Suppressor macrophage treated with lipopolysaccharide for 4 hours (primary cell): ENCODE results near the gene GALNS.
"Not testable (repeated sequence)": the region's sequence is repeated elsewhere in the genome, so short reads cannot be mapped to it uniquely, and the experiment has no call there.

Experiments used
- DNase-seq: peaks from one replicate; pipeline ENCODE4 v3.0.0-alpha.2; 2020

GALNS gene

GRCh38 chr16:88834670-88835069 lies 22.1 kb downstream of the GALNS start:
- no peak for DNase-seq

- no peak for DNase-seq
These were observed 23.7 kb downstream of the GALNS start for GRCh38 chr16:88833086-88833485.

GRCh38 chr16:88831838-88832237 lies 24.9 kb downstream of the GALNS start:
- DNase-seq: no peak

- no peak for DNase-seq
These were observed 26.0 kb downstream of the GALNS start for GRCh38 chr16:88830783-88831182.

- DNase-seq: no peak
These were observed 26.5 kb downstream of the GALNS start for GRCh38 chr16:88830258-88830657.

GRCh38 chr16:88828711-88829110 lies 28.0 kb downstream of the GALNS start:
- DNase-seq: no peak

- DNase-seq: no peak
These were observed 29.0 kb downstream of the GALNS start for GRCh38 chr16:88827727-88828126.

GRCh38 chr16:88826070-88826840 lies 30.5 kb downstream of the GALNS start:
- DNase-seq: no peak

GRCh38 chr16:88825146-88825545 lies 31.6 kb downstream of the GALNS start:
- DNase-seq: no peak

- no peak for DNase-seq
These were observed 32.3 kb downstream of the GALNS start for GRCh38 chr16:88824256-88825077.

- DNase-seq: not testable (repeated sequence)
These were observed 33.1 kb downstream of the GALNS start for GRCh38 chr16:88823646-88824045.

- no peak for DNase-seq
These were observed 34.3 kb downstream of the GALNS start for GRCh38 chr16:88822281-88823040.

GRCh38 chr16:88821168-88821850 lies 35.4 kb downstream of the GALNS start:
- DNase-seq: no peak

- no peak for DNase-seq
These were observed 36.2 kb downstream of the GALNS start for GRCh38 chr16:88820385-88821025.

- no peak for DNase-seq
These were observed 37.6 kb downstream of the GALNS start for GRCh38 chr16:88819126-88819525.

GRCh38 chr16:88818575-88818874 lies 38.2 kb downstream of the GALNS start:
- no peak for DNase-seq

GRCh38 chr16:88817785-88818574 lies 38.8 kb downstream of the GALNS start:
- DNase-seq: no peak

- DNase-seq: no peak
These were observed 39.8 kb downstream of the GALNS start for GRCh38 chr16:88816736-88817535.

- peak; percentile 23 for DNase-seq
These were observed 40.7 kb downstream of the GALNS start for GRCh38 chr16:88815901-88816589.

GRCh38 chr16:88815227-88815626 lies 41.5 kb downstream of the GALNS start:
- no peak for DNase-seq
